K562 (cell line): ENCODE results near the gene FOXS1. TPM values are rescaled to one million over a fixed set of nuclear protein-coding genes. Genes with fewer than 3 reads are reported as not detected.

Source experiments
- ATAC-seq: fragments of 200-7000 bp; cut with Tn5 transposase; 3 replicates; pipeline ENCODE4 v1.9.1; 2020; ENCODE audit warnings: moderate library complexity
- BruUV-seq: library from RNA; stranded (reverse); fragments of 400-500 nt; replicated peaks from 2 replicates; lab custom pipeline; 2021; lab: Mats Ljungman, UMichigan
- CTCF ChIA-PET: fragments of 300-600 bp; formaldehyde crosslinking; extraction: SDS; loops from one replicate; lab custom pipeline; 2021; ENCODE audit warnings: low intra/inter-chr PET ratio; lab: Yijun Ruan, JAX
- POLR2A ChIA-PET: fragments of 300-600, 350-650 bp; sonication (Branson Sonifier 250); formaldehyde crosslinking; extraction: SDS; loops from one replicate; lab custom pipeline; 2021; ENCODE audit warnings: antibody characterized with exemption, inconsistent platforms; lab: Yijun Ruan, JAX
- DNase-seq, 4 experiments: peaks; one replicate each; pipeline versions ENCODE4 v3.0.0 to v3.0.0-alpha.2; 2011 to 2018; ENCODE audit warnings: low spot score in 3 of 4, mixed read lengths in 3 of 4; ENCODE audit errors: extremely low read depth in 1 of 4
- FAIRE-seq: peaks from 2 replicates; lab custom pipeline; 2011; peaks lifted over from hg19 to GRCh38; lab: Jason Lieb, UNC
- H2AFZ ChIP-seq: 2 replicates; pipeline ENCODE4 v1.6.0; 2011; ENCODE audit warnings: low read depth, low read length, control low read depth, inconsistent platforms
- H3K27ac ChIP-seq: fragments of 200-600 bp; 3 replicates; pipeline ENCODE4 v1.8.0; 2011; ENCODE audit warnings: low read depth, mild to moderate bottlenecking, control low read depth, inconsistent platforms, low read length, moderate library complexity, mixed read lengths; ENCODE audit errors: extremely low read depth
- H3K27me3 ChIP-seq, 2 experiments: fragments of 300-600 bp in 1 of 2; 2 replicates in 1 of 2; 3 replicates in 1 of 2; pipeline versions ENCODE4 v1.6.0 to v1.8.0; 2011; ENCODE audit warnings: inconsistent platforms in 2 of 2, low read length in 2 of 2, mild to moderate bottlenecking in 1 of 2, mixed read lengths in 1 of 2, moderate library complexity in 1 of 2; ENCODE audit not compliant: control insufficient read depth in 2 of 2, insufficient read depth in 2 of 2
- H3K36me3 ChIP-seq: fragments of 300-600 bp; 3 replicates; pipeline ENCODE4 v1.8.0; 2011; ENCODE audit warnings: mild to moderate bottlenecking, low read length, inconsistent platforms; ENCODE audit not compliant: control insufficient read depth, insufficient read depth
- H3K4me1 ChIP-seq, 2 experiments: fragments of 200-600 bp in 1 of 2; replicated peaks in 1 of 2; 2 replicates in 1 of 2; 3 replicates in 1 of 2; pipeline versions ENCODE4 v1.5.1 to v1.8.0; 2011; ENCODE audit warnings: inconsistent platforms in 2 of 2, low read length in 2 of 2, mild to moderate bottlenecking in 1 of 2, mixed read lengths in 1 of 2, moderate library complexity in 1 of 2; ENCODE audit not compliant: control insufficient read depth in 2 of 2, insufficient read depth in 2 of 2
- H3K4me2 ChIP-seq: 2 replicates; pipeline ENCODE4 v1.6.1; 2011; ENCODE audit warnings: low read length, control low read depth, inconsistent platforms, mixed read lengths; ENCODE audit not compliant: insufficient read depth
- H3K4me3 ChIP-seq: fragments of 200-600 bp; sonication (generic), shearing (Covaris generic); 2 replicates; pipeline ENCODE4 v1.5.1; 2016; ENCODE audit warnings: control low read depth, inconsistent platforms
- H3K79me2 ChIP-seq: fragments of 200-600 bp; 3 replicates; pipeline ENCODE4 v1.8.0; 2011; ENCODE audit warnings: low read length, inconsistent platforms; ENCODE audit not compliant: control insufficient read depth, insufficient read depth
- H3K9ac ChIP-seq, 2 experiments: 2 replicates each; pipeline versions ENCODE4 v1.6.0 to v1.6.1; 2011; ENCODE audit warnings: low read depth in 2 of 2, low read length in 2 of 2, control low read depth in 1 of 2, inconsistent platforms in 1 of 2, mild to moderate bottlenecking in 1 of 2, mixed read lengths in 1 of 2; ENCODE audit not compliant: insufficient read depth in 1 of 2
- H3K9me1 ChIP-seq: one replicate; pipeline ENCODE4 v1.6.0; 2011; ENCODE audit warnings: inconsistent platforms, mild to moderate bottlenecking, low read length, moderate library complexity; ENCODE audit not compliant: control insufficient read depth, insufficient read depth
- H3K9me3 ChIP-seq: replicated peaks from 2 replicates; pipeline ENCODE4 v1.5.1; 2011; ENCODE audit warnings: low read depth, low read length, inconsistent platforms; ENCODE audit not compliant: control insufficient read depth, insufficient read depth
- H4K20me1 ChIP-seq: replicated peaks from 2 replicates; pipeline ENCODE4 v1.6.1; 2011; ENCODE audit warnings: low read length, inconsistent platforms, mixed read lengths; ENCODE audit not compliant: control insufficient read depth, insufficient read depth
- EGR1 ChIP-seq: fragments of 450-650 bp; conservative IDR thresholded peaks from 2 replicates; pipeline ENCODE4 v1.6.1; 2017; ENCODE audit warnings: mild to moderate bottlenecking
- FOSL1 ChIP-seq: fragments of 200-800 bp; sonication (Bioruptor generic); conservative IDR thresholded peaks from 2 replicates; pipeline ENCODE4 v1.6.1; 2016; ENCODE audit warnings: missing genetic modification characterization, missing compliant biosample characterization
- GATAD2B ChIP-seq: fragments of 450-650 bp; IDR thresholded peaks from 2 replicates; pipeline ENCODE4 v1.6.1; 2017; ENCODE audit warnings: mild to moderate bottlenecking, borderline replicate concordance
- HNRNPLL ChIP-seq: fragments of 200-400 bp; formaldehyde crosslinking; IDR thresholded peaks from 2 replicates; pipeline ENCODE4 v1.6.1; 2017; ENCODE audit warnings: low read length, low read depth, mild to moderate bottlenecking; ENCODE audit not compliant: poor library complexity, severe bottlenecking
- MLX ChIP-seq, 2 experiments: fragments of 450-650 bp in 1 of 2; sonication (generic) in 1 of 2; formaldehyde crosslinking; conservative IDR thresholded peaks; 2 replicates each; pipeline versions ENCODE4 v1.4.0 to v1.8.1; 2020 to 2022; ENCODE audit warnings: mild to moderate bottlenecking in 1 of 2, missing genetic modification reagents in 1 of 2
- PHF8 ChIP-seq: fragments of 200-600 bp; sonication (generic); IDR thresholded peaks from 2 replicates; pipeline ENCODE4 v1.6.1; 2012; ENCODE audit warnings: mixed run types, mild to moderate bottlenecking, inconsistent platforms, low read length, moderate library complexity, borderline replicate concordance
- POLR2AphosphoS5 ChIP-seq: IDR thresholded peaks from 2 replicates; pipeline ENCODE4 v1.6.1; 2011; ENCODE audit warnings: mild to moderate bottlenecking, low read depth, low read length, moderate library complexity; ENCODE audit not compliant: control insufficient read depth, insufficient read depth
- PPARD ChIP-seq: fragments of 250-450 bp; sonication (Bioruptor Pico); IDR thresholded peaks from 2 replicates; pipeline ENCODE4 v1.8.0; 2022; ENCODE audit warnings: inconsistent platforms, mild to moderate bottlenecking, moderate library complexity
- TEAD4 ChIP-seq, 2 experiments: sonication (generic) in 1 of 2; formaldehyde crosslinking in 1 of 2; IDR thresholded peaks; 2 replicates each; pipeline versions ENCODE4 v1.6.1 to v1.8.0; 2012 to 2022; ENCODE audit warnings: borderline replicate concordance in 1 of 2, inconsistent platforms in 1 of 2, low read length in 1 of 2, mild to moderate bottlenecking in 1 of 2, missing genetic modification reagents in 1 of 2
- YY1 ChIP-seq, 3 experiments: IDR thresholded peaks; 2 replicates each; pipeline ENCODE4 v1.6.1; 2011; ENCODE audit warnings: low read length in 2 of 3, mild to moderate bottlenecking in 2 of 3, moderate library complexity in 2 of 3, borderline replicate concordance in 1 of 3, control low read depth in 1 of 3, low read depth in 1 of 3; ENCODE audit not compliant: insufficient read depth in 3 of 3, insufficient replicate concordance in 2 of 3, control insufficient read depth in 1 of 3, insufficient read length in 1 of 3; ENCODE audit errors: extremely low read depth in 1 of 3
- ZBTB7A ChIP-seq: IDR thresholded peaks from 2 replicates; pipeline ENCODE4 v1.6.1; 2011; ENCODE audit warnings: low read depth, mild to moderate bottlenecking, low read length, moderate library complexity, borderline replicate concordance; ENCODE audit not compliant: control insufficient read depth
- ZFX ChIP-seq: sonication (generic); formaldehyde crosslinking; IDR thresholded peaks from 2 replicates; pipeline ENCODE4 v1.8.0; 2022; ENCODE audit warnings: mild to moderate bottlenecking, missing genetic modification reagents, moderate library complexity
- ZNF239 ChIP-seq: fragments of 250-450 bp; sonication (Bioruptor Pico); IDR thresholded peaks from 2 replicates; pipeline ENCODE4 v1.4.0; 2020; ENCODE audit warnings: mild to moderate bottlenecking
- ZNF561 ChIP-seq: fragments of 450-650 bp; formaldehyde crosslinking; conservative IDR thresholded peaks from 2 replicates; pipeline ENCODE4 v1.4.0; 2020; ENCODE audit warnings: mild to moderate bottlenecking, moderate library complexity
- WGBS: fragments of 100-300 bp; shearing (Covaris generic); methylation state at CpG from one replicate; pipeline ENCODE4 v1.1.6; 2016; ENCODE audit warnings: low coverage, mixed read lengths; ENCODE audit not compliant: insufficient coverage; ENCODE audit errors: missing lambda C conversion rate; 5-methylcytosine and 5-hydroxymethylcytosine counted together
- in situ Hi-C: fragments of 300-500 bp; cut with MboI; formaldehyde crosslinking; loops from 4 replicates; pipeline ENCODE4 v1.15.0; 2018; ENCODE audit warnings: inconsistent platforms, mixed read lengths
- intact Hi-C: fragments of 100-400 bp; cut with micrococcal nuclease; formaldehyde crosslinking; loops from 2 replicates; pipeline ENCODE4 v1.14.2; 2022
- polyA plus RNA-seq, 8 experiments: library from polyadenylated mRNA; depleted of rRNA in 4 of 8; stranded (reverse) in 5 of 8; unstranded in 3 of 8; fragments of >200 nt; fragmentation: Nextera tagmentation in 2 of 8; fragmentation: Illumina TruSeq in 1 of 8; extraction: Ambion mirVana in 2 of 8; extraction: Trizol in 1 of 8; gene quantifications; 2 replicates each; pipeline versions ENCODE4 v1.2.1 to v1.2.3, GENCODE V29; 2011 to 2014; ENCODE audit warnings: inconsistent platforms in 1 of 8, missing spikeins in 1 of 8
- total RNA-seq, 7 experiments: library from RNA; depleted of rRNA in 6 of 7; stranded (reverse); fragments of >200 nt in 6 of 7; fragmentation: Illumina TruSeq in 2 of 7; extraction: Trizol in 2 of 7; gene quantifications; 2 replicates each; pipeline versions ENCODE4 v1.2.1 to v1.2.3, GENCODE V29; 2011 to 2021; ENCODE audit warnings: low replicate concordance in 1 of 7

The FOXS1 gene
- total and polyA plus RNA-seq, 9 of the 15 experiments (the other 6 are each of a cell fraction or from before 2014, with no cell fraction given) = not detected

GRCh38 chr20:31849306-31849930 is 4.0 kb upstream of the FOXS1 start (continued):
- TF ChIP-seq MLX (CRISPR knock-in tag; conservative IDR thresholded peaks at IDR 0.05) = no peak
- TF ChIP-seq, all 486 proteins: peak for 3

- Histone ChIP-seq H3K79me2 (no peaks in the 10 kb centered on the region), H4K20me1 (peaks cover 15% of the 10 kb centered on the region), H3K9me3 (no peaks in the 10 kb centered on the region), H3K27me3 (peaks cover 10 to 44% of the 10 kb centered on the region in 2 experiments; a peak in 4 of 5 replicates), H2AFZ (no peak overlapping the region), H3K4me3 (no peak overlapping the region), H3K27ac (no peak overlapping the region), H3K4me2 (no peak overlapping the region), H3K9ac (no peak overlapping the region), H3K4me1 (peaks cover 0 to 35% of the 10 kb centered on the region in 2 experiments; a peak in 3 of 5 replicates), H3K36me3 (no peaks in the 10 kb centered on the region), H3K9me1 (no peaks in the 10 kb centered on the region)
- ATAC-seq = no peak
- ChIA-PET POLR2A (no interaction called here), CTCF (interaction anchor here (2.6 kb wide), 1 partner anchor 25 kb away, joined by 18 read pairs; no protein-coding TSS in a partner anchor)
- in situ Hi-C loops (loop anchor here (25.0 kb wide), 1 partner anchor 814 kb away; the partner anchor contains the start of gene C20orf203), intact Hi-C loops (no loop called here)
- DNase-seq = peak in 1 of 4 experiments; percentile 24
- FAIRE-seq = no peak
- no TSS peak for BruUV-seq
- WGBS = 18% methylated on average over 30 of the region's 32 CpGs
- TF ChIP-seq GATAD2B = no peak
- no peak for TF ChIP-seq HNRNPLL
- TF ChIP-seq FOSL1 (tag) = peak; percentile 63
- no peak for TF ChIP-seq PHF8
- TF ChIP-seq EGR1 = peak; percentile 38
- TF ChIP-seq ZBTB7A = no peak
- TF ChIP-seq ZNF239 (CRISPR knock-in tag) = no peak
- TF ChIP-seq POLR2AphosphoS5 = no peak
- peak in 2 of 3 experiments; percentile 26 to 63 for TF ChIP-seq YY1 (IDR thresholded peaks at IDR 0.05; ENCODE audit: borderline replicate concordance in 1 of 3, control insufficient read depth in 1 of 3, extremely low read depth in 1 of 3, insufficient read depth in 3 of 3, insufficient read length in 1 of 3, insufficient replicate concordance in 2 of 3, low read depth in 1 of 3, low read length in 2 of 3)
- no peak for TF ChIP-seq PPARD
- TF ChIP-seq ZNF561 (CRISPR knock-in tag) = no peak
- no peak for TF ChIP-seq ZFX (CRISPR knock-in tag)
- TF ChIP-seq TEAD4 (IDR thresholded peaks at IDR 0.05; ENCODE audit: low read length) = no peak
- TF ChIP-seq TEAD4 (CRISPR knock-in tag; IDR thresholded peaks at IDR 0.05; ENCODE audit: borderline replicate concordance) = no peak
Measured at GRCh38 chr20:31848088-31848999, 2.9 kb upstream of the FOXS1 start.
